ENCODE data around the gene SLC35F1. TPM values are rescaled to one million over a fixed set of nuclear protein-coding genes. Genes with fewer than 3 reads are reported as not detected.

SLC35F1 gene
- total and polyA plus RNA-seq, 8 donors, result 0.18 to 4.0 (median 3.4) TPM

GRCh38 chr6:117909638-117910037 lies 2.6 kb downstream of the SLC35F1 start:
- intact Hi-C loops (cut with DNase I), result no loop called here
- Histone ChIP-seq H3K9me3 (no peaks in the 10 kb centered on the region), H3K36me3 (no peaks in the 10 kb centered on the region), H3K27ac (no peak overlapping the region), H3K27me3 (peaks cover 33 to 67% of the 10 kb centered on the region in 2 donors), H3K4me3 (no peak overlapping the region), H3K4me1 (peaks cover 0 to 14% of the 10 kb centered on the region in 2 donors)
- TF ChIP-seq CTCF (IDR thresholded peaks at IDR 0.05), result no peak
- ATAC-seq, result no peak
- DNase-seq, result no peak

GRCh38 chr6:117910549-117910948 lies 3.5 kb downstream of the SLC35F1 start:
- no peak for DNase-seq
- no peak for TF ChIP-seq CTCF (IDR thresholded peaks at IDR 0.05)
- Histone ChIP-seq H3K27me3 (peaks cover 32 to 58% of the 10 kb centered on the region in 2 donors), H3K9me3 (no peaks in the 10 kb centered on the region), H3K27ac (no peak overlapping the region), H3K4me1 (peaks cover 0 to 14% of the 10 kb centered on the region in 2 donors), H3K36me3 (no peaks in the 10 kb centered on the region), H3K4me3 (no peak overlapping the region)
- no peak for ATAC-seq
- intact Hi-C loops (cut with DNase I), result no loop called here

GRCh38 chr6:117911150-117911549 lies 4.1 kb downstream of the SLC35F1 start:
- peaks cover 0 to 14% of the 10 kb centered on the region in 2 donors for H3K4me1 ChIP-seq
- DNase-seq (no peak), ATAC-seq (no peak)
- H3K36me3 ChIP-seq, result no peaks in the 10 kb centered on the region
- no peak overlapping the region for H3K27ac ChIP-seq
- intact Hi-C loops (cut with DNase I), result no loop called here
- H3K4me3 ChIP-seq, result no peak overlapping the region
- no peak for TF ChIP-seq CTCF (IDR thresholded peaks at IDR 0.05)
- peaks cover 26 to 56% of the 10 kb centered on the region in 2 donors for H3K27me3 ChIP-seq
- H3K9me3 ChIP-seq, result no peaks in the 10 kb centered on the region

GRCh38 chr6:117911660-117912059 lies 4.6 kb downstream of the SLC35F1 start:
- Histone ChIP-seq H3K27me3 (peaks cover 20 to 54% of the 10 kb centered on the region in 2 donors), H3K9me3 (no peaks in the 10 kb centered on the region), H3K36me3 (no peaks in the 10 kb centered on the region), H3K4me1 (peaks cover 0 to 14% of the 10 kb centered on the region in 2 donors), H3K4me3 (no peak overlapping the region), H3K27ac (no peak overlapping the region)
- no peak for TF ChIP-seq CTCF (IDR thresholded peaks at IDR 0.05)
- ATAC-seq, result no peak
- intact Hi-C loops (cut with DNase I), result no loop called here
- no peak for DNase-seq

- intact Hi-C loops (cut with DNase I), result no loop called here
- Histone ChIP-seq H3K27ac (no peak overlapping the region), H3K36me3 (no peaks in the 10 kb centered on the region), H3K4me3 (no peak overlapping the region), H3K9me3 (no peaks in the 10 kb centered on the region), H3K27me3 (peaks cover 12 to 44% of the 10 kb centered on the region in 2 donors), H3K4me1 (peaks cover 0 to 6% of the 10 kb centered on the region in 2 donors)
- ATAC-seq, result no peak
- no peak for TF ChIP-seq CTCF (IDR thresholded peaks at IDR 0.05)
- no peak for DNase-seq
These were observed 8.8 kb downstream of the SLC35F1 start for GRCh38 chr6:117915846-117916245.
